ENCODE data around the gene HNRNPUL2. TPM values are rescaled to one million over a fixed set of nuclear protein-coding genes. Genes with fewer than 3 reads are reported as not detected.

Gene HNRNPUL2
- total and polyA plus RNA-seq, 9 of the 15 experiments (the other 6 are each of a cell fraction or from before 2014, with no cell fraction given) = 0.89 to 44.3 (median 15.2) TPM

DNA sequence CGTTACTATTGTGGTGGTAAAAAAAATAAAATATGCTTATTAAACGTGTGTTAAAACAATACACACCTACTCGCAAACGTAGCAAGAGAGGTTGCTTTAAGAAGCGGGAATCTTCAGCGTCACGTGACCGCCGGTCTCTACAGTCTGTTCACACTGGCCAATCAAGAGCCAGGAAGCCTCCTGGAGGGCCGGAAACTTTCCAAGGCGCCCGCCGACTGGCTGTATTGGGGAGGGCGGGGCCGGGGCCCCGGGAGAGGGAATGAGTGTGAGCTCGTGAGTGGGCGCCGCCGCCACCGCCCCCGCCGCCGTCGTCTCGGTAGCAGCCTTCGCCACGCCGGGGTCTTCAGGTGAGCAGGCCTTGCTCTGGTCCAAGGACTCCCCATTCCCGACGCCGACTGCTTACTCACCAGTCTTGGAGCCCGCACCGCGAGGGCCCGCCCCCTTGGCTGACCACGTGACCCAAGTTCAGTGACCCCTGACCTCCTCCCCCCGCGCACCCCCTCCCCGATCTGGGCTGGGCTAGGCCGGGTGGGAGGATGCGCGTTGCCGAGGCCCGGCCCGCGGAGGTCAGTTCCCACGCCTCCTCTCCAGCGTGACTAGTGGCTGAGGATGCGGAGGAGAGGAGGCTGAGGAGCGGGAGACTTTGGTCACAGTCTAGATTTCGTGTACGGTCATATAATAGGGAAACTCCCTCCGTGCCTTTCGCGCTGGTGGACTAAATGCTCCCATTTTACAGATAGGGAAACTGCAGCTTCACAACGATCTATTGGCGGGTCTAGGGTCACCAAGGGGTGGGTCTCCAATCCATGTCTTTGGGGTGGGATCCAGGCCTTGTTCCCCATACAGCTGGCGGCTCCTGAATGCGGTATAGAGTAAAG is 44.1 kb upstream of the HNRNPUL2 start, which contains the start of gene TAF6L (continued):
- no peak for TF ChIP-seq ZNF778 (CRISPR knock-in tag; IDR thresholded peaks at IDR 0.05)
- TF ChIP-seq, protein P1, sequence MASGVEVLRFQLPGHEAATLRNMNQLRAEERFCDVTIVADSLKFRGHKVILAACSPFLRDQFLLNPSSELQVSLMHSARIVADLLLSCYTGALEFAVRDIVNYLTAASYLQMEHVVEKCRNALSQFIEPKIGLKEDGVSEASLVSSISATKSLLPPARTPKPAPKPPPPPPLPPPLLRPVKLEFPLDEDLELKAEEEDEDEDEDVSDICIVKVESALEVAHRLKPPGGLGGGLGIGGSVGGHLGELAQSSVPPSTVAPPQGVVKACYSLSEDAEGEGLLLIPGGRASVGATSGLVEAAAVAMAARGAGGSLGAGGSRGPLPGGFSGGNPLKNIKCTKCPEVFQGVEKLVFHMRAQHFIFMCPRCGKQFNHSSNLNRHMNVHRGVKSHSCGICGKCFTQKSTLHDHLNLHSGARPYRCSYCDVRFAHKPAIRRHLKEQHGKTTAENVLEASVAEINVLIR (CRISPR knock-in tag; IDR thresholded peaks at IDR 0.05) = 0 out of 2 replicates have a peak, but pooled peaks have one; percentile 4
- TF ChIP-seq, protein P2, sequence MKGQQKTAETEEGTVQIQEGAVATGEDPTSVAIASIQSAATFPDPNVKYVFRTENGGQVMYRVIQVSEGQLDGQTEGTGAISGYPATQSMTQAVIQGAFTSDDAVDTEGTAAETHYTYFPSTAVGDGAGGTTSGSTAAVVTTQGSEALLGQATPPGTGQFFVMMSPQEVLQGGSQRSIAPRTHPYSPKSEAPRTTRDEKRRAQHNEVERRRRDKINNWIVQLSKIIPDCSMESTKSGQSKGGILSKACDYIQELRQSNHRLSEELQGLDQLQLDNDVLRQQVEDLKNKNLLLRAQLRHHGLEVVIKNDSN (CRISPR knock-in tag; IDR thresholded peaks at IDR 0.05) = peak; percentile 95
- TF ChIP-seq PHF21A (IDR thresholded peaks at IDR 0.05; ENCODE audit: borderline replicate concordance, low read depth) = peak; percentile 82; the same call in 1 of the 2 replicates
- peak; percentile 71 for TF ChIP-seq FIP1L1 (IDR thresholded peaks at IDR 0.05; ENCODE audit: low read depth, low read length, poor library complexity, severe bottlenecking)
- TF ChIP-seq KDM1A (IDR thresholded peaks at IDR 0.05) = peak; percentile 81 to 90
- no peak for TF ChIP-seq ILF3 (IDR thresholded peaks at IDR 0.05; ENCODE audit: borderline replicate concordance)
- TF ChIP-seq ZNF699 (CRISPR knock-in tag; IDR thresholded peaks at IDR 0.05; ENCODE audit: insufficient replicate concordance) = no peak
- TF ChIP-seq, protein P3, sequence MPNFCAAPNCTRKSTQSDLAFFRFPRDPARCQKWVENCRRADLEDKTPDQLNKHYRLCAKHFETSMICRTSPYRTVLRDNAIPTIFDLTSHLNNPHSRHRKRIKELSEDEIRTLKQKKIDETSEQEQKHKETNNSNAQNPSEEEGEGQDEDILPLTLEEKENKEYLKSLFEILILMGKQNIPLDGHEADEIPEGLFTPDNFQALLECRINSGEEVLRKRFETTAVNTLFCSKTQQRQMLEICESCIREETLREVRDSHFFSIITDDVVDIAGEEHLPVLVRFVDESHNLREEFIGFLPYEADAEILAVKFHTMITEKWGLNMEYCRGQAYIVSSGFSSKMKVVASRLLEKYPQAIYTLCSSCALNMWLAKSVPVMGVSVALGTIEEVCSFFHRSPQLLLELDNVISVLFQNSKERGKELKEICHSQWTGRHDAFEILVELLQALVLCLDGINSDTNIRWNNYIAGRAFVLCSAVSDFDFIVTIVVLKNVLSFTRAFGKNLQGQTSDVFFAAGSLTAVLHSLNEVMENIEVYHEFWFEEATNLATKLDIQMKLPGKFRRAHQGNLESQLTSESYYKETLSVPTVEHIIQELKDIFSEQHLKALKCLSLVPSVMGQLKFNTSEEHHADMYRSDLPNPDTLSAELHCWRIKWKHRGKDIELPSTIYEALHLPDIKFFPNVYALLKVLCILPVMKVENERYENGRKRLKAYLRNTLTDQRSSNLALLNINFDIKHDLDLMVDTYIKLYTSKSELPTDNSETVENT (CRISPR knock-in tag; IDR thresholded peaks at IDR 0.05) = 0 out of 2 replicates have a peak, but pooled peaks have one; percentile 25
- TF ChIP-seq ZNF263 (CRISPR knock-in tag; IDR thresholded peaks at IDR 0.05; ENCODE audit: borderline replicate concordance) = peak; percentile 24; the same call in 1 of the 2 replicates
- TF ChIP-seq POLR2G (IDR thresholded peaks at IDR 0.05; ENCODE audit: low read depth, low read length) = peak; percentile 91
- TF ChIP-seq, protein P4, sequence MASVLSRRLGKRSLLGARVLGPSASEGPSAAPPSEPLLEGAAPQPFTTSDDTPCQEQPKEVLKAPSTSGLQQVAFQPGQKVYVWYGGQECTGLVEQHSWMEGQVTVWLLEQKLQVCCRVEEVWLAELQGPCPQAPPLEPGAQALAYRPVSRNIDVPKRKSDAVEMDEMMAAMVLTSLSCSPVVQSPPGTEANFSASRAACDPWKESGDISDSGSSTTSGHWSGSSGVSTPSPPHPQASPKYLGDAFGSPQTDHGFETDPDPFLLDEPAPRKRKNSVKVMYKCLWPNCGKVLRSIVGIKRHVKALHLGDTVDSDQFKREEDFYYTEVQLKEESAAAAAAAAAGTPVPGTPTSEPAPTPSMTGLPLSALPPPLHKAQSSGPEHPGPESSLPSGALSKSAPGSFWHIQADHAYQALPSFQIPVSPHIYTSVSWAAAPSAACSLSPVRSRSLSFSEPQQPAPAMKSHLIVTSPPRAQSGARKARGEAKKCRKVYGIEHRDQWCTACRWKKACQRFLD (CRISPR knock-in tag; IDR thresholded peaks at IDR 0.05) = peak; percentile 74; the same call in 1 of the 2 replicates
- peak in 1 of 2 experiments; percentile 91; a peak in 2 of 4 replicates for TF ChIP-seq HDAC1 (IDR thresholded peaks at IDR 0.05)
- TF ChIP-seq TBP (optimal IDR thresholded peaks at IDR 0.05; ENCODE audit: low read depth, low read length) = peak; percentile 43
- TF ChIP-seq ZNF12 (CRISPR knock-in tag; IDR thresholded peaks at IDR 0.05) = no peak
- 0 out of 2 replicates have a peak, but pooled peaks have one; percentile 60 for TF ChIP-seq ESRRA (IDR thresholded peaks at IDR 0.05; ENCODE audit: borderline replicate concordance, low read depth)
